Stimulated activated CD8-positive, alpha-beta memory T cell treated with anti-CD3 and anti-CD28 coated beads, Interleukin-4, amount 100 ng/mL, for 24 hours (primary cell): ENCODE results near the gene MFN1.

Source experiments
- DNase-seq: peaks from one replicate; pipeline ENCODE4 v3.0.0-alpha.2; 2020; ENCODE audit warnings: low read depth

The MFN1 gene

GRCh38 chr3:179336345-179336929 is 11.1 kb upstream of the MFN1 start:
- DNase-seq = no peak

- DNase-seq = no peak
These were observed 960 bp downstream of the MFN1 start for GRCh38 chr3:179348325-179349013.

- no peak for DNase-seq
These were observed 8.5 kb downstream of the MFN1 start for GRCh38 chr3:179355996-179356395.

- DNase-seq = no peak
These were observed 15.8 kb downstream of the MFN1 start for GRCh38 chr3:179363332-179363731.

GRCh38 chr3:179369621-179370020 is 22.1 kb downstream of the MFN1 start:
- DNase-seq = no peak

GRCh38 chr3:179373938-179374337 is 26.4 kb downstream of the MFN1 start:
- no peak for DNase-seq

- DNase-seq = no peak
These were observed 27.8 kb downstream of the MFN1 start for GRCh38 chr3:179375091-179375999.

- no peak for DNase-seq
These were observed 29.0 kb downstream of the MFN1 start for GRCh38 chr3:179376474-179376873.

- no peak for DNase-seq
These were observed 44.4 kb downstream of the MFN1 start for GRCh38 chr3:179391906-179392305.

- DNase-seq = no peak
These were observed 51.2 kb downstream of the MFN1 start for GRCh38 chr3:179398574-179399231.

GRCh38 chr3:179401561-179401960 is 54.1 kb downstream of the MFN1 start:
- DNase-seq = no peak

- DNase-seq = no peak
These were observed 55.5 kb downstream of the MFN1 start for GRCh38 chr3:179402963-179403362.

GRCh38 chr3:179404307-179404706 is 56.8 kb downstream of the MFN1 start:
- DNase-seq = no peak

GRCh38 chr3:179410331-179410730 is 62.8 kb downstream of the MFN1 start:
- no peak for DNase-seq

GRCh38 chr3:179410999-179411398 is 63.5 kb downstream of the MFN1 start:
- DNase-seq = no peak

GRCh38 chr3:179414804-179415203 is 67.3 kb downstream of the MFN1 start:
- no peak for DNase-seq

GRCh38 chr3:179415377-179415776 is 67.9 kb downstream of the MFN1 start:
- DNase-seq = no peak

- DNase-seq = no peak
These were observed 69.2 kb downstream of the MFN1 start for GRCh38 chr3:179416681-179417080.

GRCh38 chr3:179418610-179419009 is 71.1 kb downstream of the MFN1 start:
- no peak for DNase-seq

- no peak for DNase-seq
These were observed 74.0 kb downstream of the MFN1 start for GRCh38 chr3:179421500-179421899.

GRCh38 chr3:179425075-179425474 is 77.6 kb downstream of the MFN1 start:
- DNase-seq = no peak

GRCh38 chr3:179428876-179429548 is 81.5 kb downstream of the MFN1 start:
- DNase-seq = no peak
